ENCODE measurements around the gene IGDCC3.
A peak's percentile ranks its signal among the peaks of the same experiment; 100 is the strongest.
"Not testable (repeated sequence)": the region's sequence is repeated elsewhere in the genome, so short reads cannot be mapped to it uniquely, and the experiment has no call there.

The IGDCC3 gene

GRCh38 chr15:65406424-65407000, 28.7 kb upstream of the IGDCC3 start:
- no peak for DNase-seq (ENCODE audit: low read depth in 2 of 2)

DNA sequence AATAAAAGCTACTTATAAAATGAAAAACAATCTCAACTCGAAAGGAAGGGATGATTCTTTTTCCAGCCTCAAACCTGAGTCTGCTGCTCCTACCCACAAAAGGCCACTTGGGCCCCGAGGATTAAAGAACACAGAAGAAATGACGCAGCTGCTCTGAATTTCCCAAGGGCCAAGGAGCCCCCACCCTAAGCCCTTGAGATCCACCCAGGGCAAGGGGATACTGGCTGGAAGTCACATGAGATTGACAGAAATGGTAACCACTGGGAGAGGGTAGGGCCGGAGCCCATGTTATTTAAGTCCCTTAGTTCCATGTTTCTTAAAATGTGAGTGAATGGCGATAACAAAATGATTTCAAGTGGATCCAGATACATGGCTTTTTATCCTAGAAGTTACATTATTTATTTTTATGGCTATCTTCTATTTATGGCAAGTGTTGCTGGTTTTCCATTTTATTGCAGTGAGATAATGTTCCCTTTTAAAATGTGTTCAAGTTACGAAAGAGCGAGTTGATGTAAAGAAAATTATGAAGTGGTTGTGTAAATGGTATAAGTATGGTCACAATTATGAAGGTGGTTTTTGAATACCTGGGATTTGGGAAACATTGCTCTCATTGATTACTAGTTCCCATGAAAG, 28.1 kb upstream of the IGDCC3 start:
- DNase-seq (ENCODE audit: low read depth in 2 of 2), result no peak

DNA sequence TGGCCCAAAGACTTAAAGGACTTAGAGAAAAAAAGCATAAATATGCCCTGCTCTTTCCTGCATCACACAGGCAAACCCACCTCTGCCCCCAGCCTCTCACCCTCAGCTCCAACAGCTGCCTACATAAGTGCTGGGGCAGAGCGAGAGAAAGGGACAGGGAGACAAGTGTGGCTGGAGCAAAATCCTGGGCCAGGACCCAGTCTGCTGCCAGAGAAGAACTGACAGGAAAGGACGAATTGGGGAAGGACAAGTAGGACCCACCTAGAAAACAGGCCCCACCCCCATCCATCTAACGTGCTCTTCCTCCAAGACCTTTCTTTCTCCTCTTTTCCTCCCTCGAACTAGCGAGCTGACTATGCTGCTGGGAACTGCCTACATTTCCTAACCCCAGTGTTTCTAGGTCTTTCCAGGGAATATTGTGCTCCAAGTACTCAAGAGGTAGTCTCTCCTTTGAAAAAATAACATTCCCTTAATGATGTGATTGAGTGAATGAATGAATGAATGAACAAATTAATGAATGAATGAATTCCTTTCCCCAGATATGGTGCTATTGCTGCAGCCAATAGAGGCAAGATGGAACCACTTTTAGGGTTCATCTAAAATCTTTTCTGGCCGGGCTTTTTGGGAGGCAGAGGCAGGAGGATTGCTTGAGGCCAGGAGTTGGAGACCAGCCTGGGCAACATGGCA, 26.5 kb upstream of the IGDCC3 start:
- no peak for DNase-seq (ENCODE audit: low read depth in 2 of 2)

- DNase-seq (ENCODE audit: low read depth in 2 of 2), result no peak
These were observed 25.2 kb upstream of the IGDCC3 start for GRCh38 chr15:65402961-65403360.

- no peak for DNase-seq (ENCODE audit: low read depth in 2 of 2)
These were observed 23.9 kb upstream of the IGDCC3 start for GRCh38 chr15:65401611-65402240.

GRCh38 chr15:65400760-65401610, 23.2 kb upstream of the IGDCC3 start:
- peak in 1 of 2 donors; percentile 13 for DNase-seq (ENCODE audit: low read depth in 2 of 2)

GRCh38 chr15:65399997-65400396, 22.2 kb upstream of the IGDCC3 start:
- no peak for DNase-seq (ENCODE audit: low read depth in 2 of 2)

- DNase-seq (ENCODE audit: low read depth in 2 of 2), result no peak
These were observed 21.4 kb upstream of the IGDCC3 start for GRCh38 chr15:65399001-65399706.

- DNase-seq (ENCODE audit: low read depth in 2 of 2), result not testable (repeated sequence)
These were observed 20.7 kb upstream of the IGDCC3 start for GRCh38 chr15:65398486-65398885.

DNA sequence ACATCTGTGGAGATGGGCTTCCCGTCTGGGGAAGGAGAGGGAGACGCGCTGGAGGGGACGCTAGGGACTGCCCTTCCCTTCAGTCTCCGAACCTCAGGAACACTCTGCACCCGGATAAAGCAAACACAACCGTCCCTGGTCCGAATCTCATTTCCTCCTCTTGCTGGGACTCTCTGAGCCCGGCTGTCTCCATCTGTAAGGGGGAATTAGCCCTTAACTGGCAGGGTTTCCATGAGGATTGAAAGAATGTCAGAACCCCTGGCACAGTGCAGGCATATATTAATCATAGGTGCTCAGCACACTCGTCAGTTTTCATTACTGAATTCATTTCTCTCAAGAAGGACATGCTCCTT, 19.1 kb upstream of the IGDCC3 start:
- DNase-seq (ENCODE audit: low read depth in 2 of 2), result no peak

DNA sequence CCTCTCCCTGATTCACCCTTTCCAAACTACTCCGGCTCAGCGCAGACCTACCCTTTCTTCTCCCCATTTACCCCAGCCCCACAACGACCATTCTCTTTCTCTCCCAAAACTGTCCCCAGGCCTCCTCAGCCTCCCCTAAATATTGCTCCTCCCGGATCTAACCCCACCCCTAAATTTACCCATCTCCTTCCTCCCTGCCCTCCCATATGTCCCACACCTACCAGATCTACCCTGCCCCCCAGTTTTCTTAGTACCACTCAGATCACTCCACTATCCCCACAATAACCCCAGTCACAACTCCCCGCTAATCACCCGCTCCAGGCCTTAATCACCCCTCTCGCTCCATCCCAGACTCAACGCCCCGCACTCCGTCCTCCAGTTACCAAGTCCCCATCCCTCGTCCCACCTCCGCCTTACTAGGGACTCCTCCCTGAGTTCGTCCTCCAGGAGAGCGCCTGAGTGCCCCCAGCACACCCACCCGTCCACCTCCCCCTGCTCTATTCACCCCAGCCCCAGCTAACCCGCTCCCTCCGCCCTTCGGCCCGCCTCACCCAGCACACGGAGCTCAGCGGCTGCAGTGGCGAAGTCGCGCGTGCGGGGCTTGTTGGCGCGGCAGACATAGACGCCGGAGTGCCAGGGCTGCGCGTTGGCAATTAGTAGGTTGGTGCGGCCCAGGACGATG, 18.6 kb upstream of the IGDCC3 start:
- DNase-seq (ENCODE audit: low read depth in 2 of 2), result no peak

GRCh38 chr15:65395567-65396202, 17.9 kb upstream of the IGDCC3 start:
- DNase-seq (ENCODE audit: low read depth in 2 of 2), result no peak

DNA sequence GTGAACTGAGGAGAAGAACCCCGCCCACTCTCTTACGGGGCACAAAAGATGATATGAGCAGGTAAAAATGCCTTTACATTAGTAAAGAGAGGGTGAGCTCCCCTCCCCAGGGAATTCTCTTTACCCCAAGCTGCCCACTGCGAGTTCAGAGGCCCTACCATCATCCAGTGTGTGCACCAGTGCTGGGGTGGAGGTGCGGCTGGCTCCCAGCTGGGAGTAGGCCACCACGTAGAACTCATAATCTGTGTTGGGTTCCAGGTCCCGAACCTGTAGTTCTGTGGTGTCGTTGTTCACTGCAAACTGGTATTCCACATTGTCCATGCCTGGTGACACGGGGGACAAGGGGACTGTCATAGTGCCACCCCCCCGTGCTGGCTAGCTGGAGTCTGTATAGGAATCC, 17.1 kb upstream of the IGDCC3 start:
- DNase-seq (ENCODE audit: low read depth in 2 of 2), result no peak

DNA sequence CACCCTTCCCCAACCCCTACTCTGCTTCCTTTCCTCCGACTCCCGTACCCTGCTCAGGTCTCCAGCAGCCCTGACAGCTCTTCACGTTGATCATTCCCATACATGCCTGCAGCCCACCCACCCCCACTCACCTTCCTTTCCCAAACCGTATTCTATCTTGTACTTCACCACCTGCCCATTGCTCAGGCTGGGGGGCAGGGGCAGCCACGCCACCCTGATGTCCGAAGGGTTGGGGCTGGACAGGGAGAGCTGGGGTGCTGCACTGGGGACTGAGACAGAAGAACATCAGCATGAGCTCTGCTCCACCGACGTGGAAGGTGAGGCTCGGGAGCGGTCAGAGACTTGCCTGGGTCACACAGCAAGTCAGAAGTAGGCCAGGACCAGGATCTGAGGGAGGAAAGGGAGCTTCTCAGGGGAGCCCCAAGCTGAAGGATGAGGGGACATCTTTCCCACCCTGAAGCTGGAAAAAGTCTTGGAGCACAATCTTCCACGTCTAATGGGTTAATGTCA, 16.5 kb upstream of the IGDCC3 start:
- DNase-seq (ENCODE audit: low read depth in 2 of 2), result no peak

- no peak for DNase-seq (ENCODE audit: low read depth in 2 of 2)
These were observed 15.8 kb upstream of the IGDCC3 start for GRCh38 chr15:65393557-65393956.

DNA sequence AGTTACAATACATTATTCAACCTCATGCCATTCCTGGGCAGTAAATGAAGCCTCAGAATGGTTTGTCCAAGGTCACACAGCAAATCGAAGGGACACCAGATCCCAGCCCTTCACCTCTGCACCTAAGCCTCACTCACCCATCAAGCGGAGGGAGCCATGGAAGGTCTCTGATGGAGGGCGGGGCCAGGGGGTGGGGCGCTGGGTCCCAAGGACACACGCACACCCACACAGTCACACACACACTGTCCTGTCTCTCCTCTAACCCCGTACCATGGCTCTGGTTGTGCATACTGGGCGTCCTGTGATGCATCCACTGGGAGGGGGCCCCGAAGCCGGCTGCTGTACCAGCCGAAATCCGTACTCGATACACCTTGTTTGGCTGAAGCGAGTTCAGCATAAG, 15.3 kb upstream of the IGDCC3 start:
- DNase-seq (ENCODE audit: low read depth in 2 of 2), result no peak

DNA sequence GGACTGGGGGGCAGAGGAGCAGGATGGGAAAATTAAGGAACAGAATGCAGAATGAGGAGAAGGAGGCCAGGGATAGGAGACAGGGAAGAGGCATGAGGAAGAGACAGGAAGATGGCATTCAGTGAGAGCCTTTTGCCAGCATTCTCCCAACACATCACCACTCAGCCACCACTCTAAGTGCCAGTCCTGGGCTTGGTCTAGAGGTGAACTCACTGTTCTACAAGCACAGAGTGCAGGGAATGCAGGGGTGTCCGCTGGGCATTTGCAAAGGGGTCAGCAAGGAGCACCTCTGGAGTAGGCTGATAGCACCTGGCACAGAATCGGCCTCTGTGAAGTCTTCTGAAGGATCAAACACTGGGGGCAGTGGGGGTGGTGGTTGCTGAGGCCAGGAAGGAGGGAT, 14.6 kb upstream of the IGDCC3 start:
- DNase-seq (ENCODE audit: low read depth in 2 of 2), result no peak

DNA sequence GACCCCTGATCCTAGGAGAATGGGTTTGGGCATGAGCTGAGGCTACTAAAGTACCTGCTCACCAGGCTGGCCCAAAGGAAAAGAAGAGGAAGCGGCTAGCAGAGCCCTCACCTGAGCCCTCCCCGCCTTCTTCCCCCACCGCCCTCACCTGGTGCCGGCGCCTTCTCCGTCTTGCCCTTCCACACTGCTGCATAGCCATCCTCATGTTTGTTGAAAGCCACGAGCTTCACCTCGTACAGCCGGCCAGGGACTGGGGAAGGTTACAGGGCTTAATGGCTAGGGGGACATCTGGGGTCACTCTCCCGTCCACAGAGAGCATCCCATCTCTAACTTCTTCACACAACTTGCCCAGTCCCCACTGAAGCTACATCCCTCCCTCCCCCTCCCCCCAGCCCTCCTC, 13.9 kb upstream of the IGDCC3 start:
- no peak for DNase-seq (ENCODE audit: low read depth in 2 of 2)

DNA sequence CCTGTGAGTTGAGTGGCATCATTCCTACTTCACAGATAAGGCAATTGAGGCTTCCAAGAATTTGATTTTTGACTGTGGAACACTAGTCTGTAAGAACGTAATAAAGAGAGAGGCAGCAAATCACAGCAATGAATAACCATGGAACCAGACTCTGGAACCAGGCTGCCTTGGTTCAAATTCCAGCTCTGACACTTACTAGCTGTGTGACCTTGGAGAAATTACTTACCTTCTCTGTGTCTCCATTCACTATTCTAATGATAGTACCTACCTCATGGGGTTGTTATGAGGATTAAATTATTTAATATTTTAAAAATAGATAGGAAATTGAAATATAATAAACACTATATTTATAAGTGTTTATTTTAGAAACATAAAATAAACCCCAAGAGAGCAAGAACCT, 12.6 kb upstream of the IGDCC3 start:
- no peak for DNase-seq (ENCODE audit: low read depth in 2 of 2)

DNA sequence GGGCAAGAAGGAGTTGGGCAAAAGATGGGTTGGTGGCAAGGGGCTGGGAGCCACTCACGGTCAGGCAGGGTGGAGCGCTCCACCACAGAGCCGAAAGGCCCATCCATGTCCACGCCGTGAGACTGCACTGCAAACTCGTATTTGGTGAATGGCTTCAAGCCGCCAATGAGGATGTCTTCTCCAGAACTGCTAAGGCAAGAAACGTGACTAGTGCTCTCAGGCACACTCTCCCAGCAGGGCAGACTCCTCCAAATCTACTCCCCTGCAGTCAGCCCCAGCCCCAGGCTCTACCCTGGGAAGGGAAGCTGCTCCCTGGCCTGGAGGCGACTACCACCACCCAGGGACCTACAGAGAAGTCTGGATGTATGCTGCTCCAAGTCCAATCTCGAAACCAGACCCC, 11.4 kb upstream of the IGDCC3 start:
- no peak for DNase-seq (ENCODE audit: low read depth in 2 of 2)
